Anterior cingulate cortex (tissue), 58 donors: ENCODE data around the gene EHMT1.
"Not testable (repeated sequence)": the region's sequence is repeated elsewhere in the genome, so short reads cannot be mapped to it uniquely, and the experiment has no call there.

ENCODE experiments used
- DNase-seq, 58 donors: peaks; one replicate each; lab custom pipeline; 2025; lab: John Stamatoyannopoulos, UW

EHMT1 gene

DNA sequence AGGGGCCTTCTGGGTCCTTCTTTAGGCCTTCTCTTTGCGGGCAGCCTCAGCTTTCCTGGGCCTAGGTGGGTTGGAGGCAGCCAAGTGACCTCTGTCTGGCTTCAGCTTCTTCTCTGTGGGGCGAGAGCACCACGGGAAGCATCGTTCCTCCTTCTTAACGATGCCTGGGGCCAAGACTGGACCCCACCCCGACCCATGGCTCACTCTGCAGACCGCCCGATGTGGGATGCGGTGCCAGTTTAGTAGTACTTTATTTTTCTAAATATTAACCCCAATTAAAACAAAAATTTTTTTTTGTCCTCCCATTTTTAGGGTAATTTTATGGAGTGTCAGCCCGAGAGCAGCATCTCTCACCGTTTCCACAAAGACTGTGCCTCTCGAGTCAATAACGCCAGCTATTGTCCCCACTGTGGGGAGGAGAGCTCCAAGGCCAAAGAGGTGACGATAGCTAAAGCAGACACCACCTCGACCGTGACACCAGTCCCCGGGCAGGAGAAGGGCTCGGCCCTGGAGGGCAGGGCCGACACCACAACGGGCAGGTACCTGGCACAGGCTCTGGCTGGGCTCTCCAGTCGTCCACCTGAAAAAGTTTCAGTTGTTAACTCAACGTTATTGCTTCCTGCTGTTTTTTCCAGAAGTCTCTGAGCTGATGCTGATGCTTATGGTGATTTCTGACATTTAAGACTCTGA, 157.6 kb downstream of the EHMT1 start:
- no peak for DNase-seq

DNA sequence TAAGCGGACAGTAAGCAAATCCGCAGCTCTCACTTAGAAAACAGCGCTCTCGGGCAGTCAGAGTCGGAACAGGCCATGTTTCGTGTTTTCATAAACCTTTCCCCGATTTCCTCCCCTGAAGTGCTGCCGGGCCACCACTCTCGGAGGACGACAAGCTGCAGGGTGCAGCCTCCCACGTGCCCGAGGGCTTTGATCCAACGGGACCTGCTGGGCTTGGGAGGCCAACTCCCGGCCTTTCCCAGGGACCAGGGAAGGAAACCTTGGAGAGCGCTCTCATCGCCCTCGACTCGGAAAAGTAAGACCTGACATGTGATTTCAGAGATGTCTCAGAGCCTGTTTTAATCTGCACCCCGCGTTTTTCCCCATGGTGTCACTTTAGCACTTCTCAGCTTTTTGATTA, 159.0 kb downstream of the EHMT1 start:
- no peak for DNase-seq

DNA sequence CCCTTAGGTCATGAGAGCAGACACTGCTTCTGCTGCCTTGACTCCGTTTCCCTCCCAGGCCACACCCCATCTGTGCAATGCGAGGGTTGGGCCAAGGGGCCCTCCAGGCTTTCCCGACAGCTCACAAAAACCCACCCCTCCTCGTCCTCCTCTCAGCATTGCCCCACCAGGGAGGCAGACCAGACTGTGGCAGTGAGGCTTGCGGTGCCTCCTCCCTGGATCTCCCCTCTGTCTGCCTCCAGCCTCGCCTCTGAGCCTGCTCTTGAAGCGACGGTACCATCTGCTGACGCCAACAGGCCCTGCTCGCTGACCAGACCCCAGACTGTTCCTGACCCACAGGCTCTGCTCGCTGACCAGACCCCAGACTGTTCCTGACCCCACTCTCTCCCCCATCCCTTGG, 159.5 kb downstream of the EHMT1 start:
- no peak for DNase-seq

- DNase-seq: no peak
Measured at GRCh38 chr9:137778914-137779313, 160.1 kb downstream of the EHMT1 start.

GRCh38 chr9:137780031-137780430, 161.2 kb downstream of the EHMT1 start:
- not testable (repeated sequence) for DNase-seq

- no peak for DNase-seq
Measured at GRCh38 chr9:137781906-137782585, 163.2 kb downstream of the EHMT1 start.

DNA sequence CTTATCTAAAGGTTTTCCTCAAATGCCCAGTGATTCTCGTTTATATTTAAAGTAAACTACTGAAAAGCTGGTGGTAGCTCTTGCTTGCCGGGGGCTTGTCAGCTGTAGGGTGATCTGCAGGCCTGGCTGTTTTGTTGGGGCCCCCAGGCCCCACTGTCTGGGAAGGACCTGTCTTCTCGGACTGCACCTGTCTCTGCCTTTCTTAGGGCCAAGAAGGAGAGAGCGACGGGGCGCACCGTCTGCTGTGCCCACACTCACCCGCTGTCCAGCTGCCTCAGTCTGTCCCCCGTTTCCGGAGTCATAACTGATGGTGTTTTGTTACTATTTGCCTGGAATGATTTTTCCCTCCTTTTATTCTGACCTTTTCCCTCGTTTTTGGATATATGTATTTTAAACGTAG, 164.7 kb downstream of the EHMT1 start:
- DNase-seq: no peak

DNA sequence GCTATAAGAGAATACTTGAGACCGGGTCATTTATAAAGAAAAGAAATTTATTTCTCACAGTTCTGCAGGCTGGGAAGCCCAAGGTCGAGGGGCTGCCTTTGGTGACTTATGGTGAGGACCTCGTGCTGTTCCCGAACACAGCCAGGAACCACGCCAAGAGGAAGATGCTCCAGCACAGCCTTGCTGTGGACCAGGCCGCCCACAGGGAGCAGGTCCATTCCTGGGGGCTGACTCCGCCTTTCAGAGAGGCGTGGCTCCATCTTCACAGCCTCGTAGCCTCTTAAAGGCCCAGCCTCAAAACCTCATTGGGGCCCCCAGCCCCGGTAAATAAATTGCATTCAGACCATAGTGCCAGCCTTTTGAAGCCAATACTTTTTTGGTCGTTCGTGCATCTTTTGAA, 165.2 kb downstream of the EHMT1 start:
- DNase-seq: no peak

DNA sequence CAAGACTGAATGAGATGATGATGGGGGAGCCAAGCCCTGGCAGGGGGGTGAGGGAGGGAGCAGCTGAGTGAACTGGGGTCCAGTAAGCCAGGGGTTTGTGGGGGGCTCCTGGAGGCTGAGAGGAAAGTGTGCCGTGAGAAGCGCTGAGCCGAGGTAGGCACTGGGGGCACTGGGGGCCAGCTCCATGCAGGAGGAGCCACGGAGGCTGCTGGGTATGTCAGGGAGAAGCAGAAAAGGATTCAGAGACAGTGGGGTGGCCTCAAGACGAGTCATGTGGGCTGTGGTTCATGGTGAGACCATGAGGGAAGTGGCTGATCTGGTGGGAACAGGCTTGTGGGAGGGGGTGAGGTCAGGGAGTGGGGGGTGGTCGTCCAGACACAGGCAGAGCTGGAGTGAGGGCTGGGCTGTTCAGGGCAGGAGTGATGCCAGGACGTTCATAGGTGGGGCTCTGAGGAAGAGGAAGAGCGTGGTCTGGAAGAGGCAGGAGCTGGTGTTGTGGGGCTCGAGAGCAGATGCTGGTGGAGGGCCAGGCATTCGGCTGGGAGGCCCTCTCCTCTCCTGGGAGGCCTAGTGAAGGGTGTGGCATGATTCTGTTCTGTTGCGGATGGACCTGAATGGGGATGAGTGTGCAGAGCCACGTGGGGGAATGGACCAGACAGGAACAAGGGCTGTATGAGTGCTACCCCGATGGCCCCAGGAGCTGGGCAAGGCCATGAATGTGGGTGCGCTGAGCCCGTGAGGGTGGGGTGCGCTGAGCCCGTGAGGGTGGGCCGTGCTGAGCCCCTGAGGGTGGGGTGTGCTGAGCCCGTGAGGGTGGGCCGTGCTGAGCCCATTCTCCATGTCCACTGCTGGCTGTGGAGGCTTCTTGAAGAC, 166.1 kb downstream of the EHMT1 start:
- no peak for DNase-seq

GRCh38 chr9:137785704-137786161, 166.9 kb downstream of the EHMT1 start:
- DNase-seq: peak in 2 of 58 donors; percentile 21 to 35

DNA sequence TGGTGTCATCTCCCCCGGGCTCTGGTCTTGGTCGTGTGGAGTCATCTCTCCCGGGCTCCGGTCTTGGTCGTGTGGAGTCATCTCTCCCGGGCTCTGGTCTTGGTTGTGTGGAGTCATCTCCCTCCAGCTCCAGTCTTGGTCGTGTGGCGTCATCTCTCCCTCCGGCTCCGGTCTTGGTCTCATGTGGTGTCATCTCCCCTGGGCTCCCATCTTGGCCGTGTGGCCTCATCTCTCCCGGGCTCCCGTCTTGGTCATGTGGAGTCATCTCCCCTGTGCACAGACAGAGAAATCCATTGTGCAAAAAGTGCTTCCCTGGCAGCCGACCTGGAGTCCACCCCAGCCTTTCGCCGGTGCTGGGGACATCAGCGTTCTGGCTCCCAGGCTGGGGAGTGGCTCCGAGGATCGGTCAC, 167.7 kb downstream of the EHMT1 start:
- DNase-seq: peak in 4 of 58 donors; percentile 20 to 39 (median 28)

DNA sequence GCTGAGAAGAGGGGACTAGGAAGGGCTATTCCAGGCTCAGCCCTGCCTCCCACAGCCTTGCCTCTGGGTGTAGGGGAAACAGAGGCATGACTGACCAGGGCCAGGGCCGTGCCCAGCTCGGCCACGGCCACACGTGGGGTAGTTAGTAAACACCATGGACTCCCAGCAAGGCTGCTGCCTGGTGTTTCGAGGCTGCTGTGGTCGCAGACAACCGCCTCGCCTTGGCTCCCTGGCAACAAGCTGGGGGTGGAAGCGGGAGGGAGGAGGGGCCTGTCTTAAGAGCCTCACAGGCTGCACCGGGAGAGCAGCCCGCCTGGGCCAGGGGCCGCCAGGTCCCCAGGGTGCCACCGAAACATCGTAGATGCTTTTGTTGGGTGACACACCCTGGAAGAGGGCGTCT, 168.6 kb downstream of the EHMT1 start:
- DNase-seq: peak in 8 of 58 donors; percentile 15 to 52 (median 34)

DNA sequence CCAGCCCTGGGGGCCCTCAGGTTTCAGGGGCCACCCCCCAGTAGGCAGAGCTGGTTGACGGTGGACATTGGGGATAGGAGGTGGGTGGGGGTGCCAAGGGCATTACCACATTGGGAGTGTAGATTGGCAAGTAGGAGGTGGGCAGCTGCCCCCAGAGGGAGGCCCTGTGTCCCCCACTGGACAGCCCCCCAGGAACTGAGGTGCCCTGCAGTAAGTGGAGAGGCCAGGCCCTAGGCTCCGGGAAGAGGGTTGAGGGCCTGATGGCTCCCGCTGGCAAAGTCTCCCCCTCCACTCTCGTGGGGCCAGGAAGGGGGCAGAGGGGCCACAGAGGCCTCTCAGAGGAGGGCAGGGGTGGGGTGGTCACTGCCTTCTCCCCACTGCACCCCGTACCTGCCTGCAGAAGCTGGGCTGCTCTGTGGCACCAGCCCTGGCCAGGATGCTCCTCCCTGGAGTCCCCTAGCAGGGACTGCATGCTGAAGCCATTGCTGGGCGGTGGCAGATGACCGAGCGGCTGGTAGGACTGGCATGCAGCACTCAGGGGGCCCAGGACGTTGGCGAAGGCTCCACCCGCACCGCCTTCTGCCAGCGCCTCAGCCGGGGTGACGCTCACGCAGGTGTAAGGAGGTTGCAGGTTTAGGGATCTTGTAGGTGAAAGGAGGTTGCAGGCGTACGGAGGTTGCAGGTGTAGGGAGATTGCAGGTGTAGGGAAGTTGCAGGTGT, 169.1 kb downstream of the EHMT1 start:
- DNase-seq: no peak

DNA sequence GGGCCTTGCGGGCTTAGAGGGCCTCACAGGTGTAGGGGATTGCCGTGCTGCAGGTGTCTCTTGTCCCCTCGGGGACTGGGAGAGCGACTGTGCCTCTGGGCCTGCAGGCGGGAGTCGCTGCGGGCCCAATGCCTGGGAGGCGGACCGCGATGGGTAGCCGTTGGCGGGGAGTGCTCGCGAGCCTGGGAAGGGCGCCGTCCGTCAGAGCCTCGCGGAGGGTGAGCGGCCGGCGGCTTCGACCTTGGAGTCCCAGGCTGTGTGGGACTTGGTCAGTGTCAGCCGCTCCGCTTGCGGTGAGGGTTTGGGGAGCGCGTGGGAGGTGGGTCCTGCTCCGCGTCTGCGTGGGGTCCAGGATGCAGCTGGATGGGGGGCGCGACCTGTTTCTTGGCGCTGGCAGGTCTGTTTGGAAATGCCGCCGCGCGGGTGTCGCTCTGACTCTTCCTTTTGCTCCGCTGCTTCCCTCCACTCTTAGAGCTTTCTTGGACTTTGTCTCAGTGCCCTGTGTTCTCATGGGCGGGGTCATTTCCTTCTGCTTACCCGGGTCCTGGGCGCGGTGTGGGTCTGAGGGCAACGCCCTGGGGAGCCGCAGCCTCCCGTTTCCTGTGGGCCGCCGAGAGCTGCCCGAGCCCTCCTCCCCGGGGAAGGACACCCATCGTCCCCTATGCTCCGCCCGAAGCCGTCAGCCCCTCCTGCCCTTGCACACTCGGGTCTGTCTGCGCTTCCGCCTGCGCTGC, 169.9 kb downstream of the EHMT1 start:
- no peak for DNase-seq

DNA sequence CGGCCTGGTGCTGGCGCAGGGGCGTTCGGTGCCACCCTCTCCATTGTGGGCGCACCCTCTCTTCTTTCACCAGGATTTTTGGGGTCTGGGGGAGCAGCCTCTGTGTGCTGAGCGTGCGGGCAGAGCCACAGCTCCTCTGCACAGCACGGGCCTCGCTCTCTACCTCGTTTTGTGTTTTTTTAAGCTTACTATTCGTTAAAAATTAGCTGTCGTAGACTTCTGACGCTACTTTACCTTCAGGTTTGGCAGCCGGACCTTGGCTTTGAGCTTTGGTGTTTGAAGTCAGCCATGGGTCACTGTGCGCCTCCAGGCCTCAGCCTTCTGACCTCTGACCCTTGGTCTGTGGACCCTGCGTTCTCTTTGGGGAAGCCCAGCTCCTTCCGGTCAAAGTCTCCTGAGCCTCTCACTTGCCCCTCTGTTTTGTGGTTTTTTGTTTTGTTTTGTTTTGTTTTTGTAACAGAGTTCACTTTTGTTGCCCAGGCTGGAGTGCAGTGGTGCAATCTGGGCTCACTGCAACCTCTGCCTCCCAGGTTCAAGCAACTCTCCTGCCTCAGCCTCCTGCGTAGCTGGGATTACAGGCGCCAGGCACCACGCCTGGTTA, 170.6 kb downstream of the EHMT1 start:
- no peak for DNase-seq

GRCh38 chr9:137791947-137792346, 173.1 kb downstream of the EHMT1 start:
- no peak for DNase-seq

DNA sequence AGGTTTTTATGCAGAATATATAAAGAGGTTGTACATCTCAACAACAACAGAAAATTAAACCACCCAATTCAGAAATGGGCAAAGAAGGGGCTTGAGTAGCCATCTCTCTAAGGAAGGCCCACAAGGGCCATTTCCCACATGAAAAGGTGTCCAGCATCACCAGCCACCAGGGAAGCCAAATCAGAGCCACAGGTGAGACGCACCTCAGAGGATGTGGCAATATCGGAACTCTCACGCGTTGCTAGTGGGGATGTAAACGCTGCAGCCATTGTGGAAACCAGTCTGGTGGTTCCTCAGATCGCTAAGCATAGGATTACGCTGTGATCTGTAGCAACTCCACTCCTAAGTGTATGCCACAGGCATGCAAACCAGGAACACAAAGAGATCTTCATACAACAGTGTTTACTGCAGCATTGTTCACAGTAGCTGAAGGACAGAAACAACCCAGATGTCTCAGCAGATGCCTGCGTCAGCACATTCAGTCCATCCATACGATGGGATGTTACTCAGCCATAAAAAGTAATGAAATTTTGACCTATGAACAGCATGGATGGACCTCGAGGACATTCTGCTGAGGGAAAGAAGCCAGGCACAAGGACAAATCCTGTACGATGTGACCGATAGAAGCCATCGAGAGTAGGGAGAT, 174.5 kb downstream of the EHMT1 start:
- peak in 11 of 58 donors; percentile 10 to 47 (median 28) for DNase-seq

DNA sequence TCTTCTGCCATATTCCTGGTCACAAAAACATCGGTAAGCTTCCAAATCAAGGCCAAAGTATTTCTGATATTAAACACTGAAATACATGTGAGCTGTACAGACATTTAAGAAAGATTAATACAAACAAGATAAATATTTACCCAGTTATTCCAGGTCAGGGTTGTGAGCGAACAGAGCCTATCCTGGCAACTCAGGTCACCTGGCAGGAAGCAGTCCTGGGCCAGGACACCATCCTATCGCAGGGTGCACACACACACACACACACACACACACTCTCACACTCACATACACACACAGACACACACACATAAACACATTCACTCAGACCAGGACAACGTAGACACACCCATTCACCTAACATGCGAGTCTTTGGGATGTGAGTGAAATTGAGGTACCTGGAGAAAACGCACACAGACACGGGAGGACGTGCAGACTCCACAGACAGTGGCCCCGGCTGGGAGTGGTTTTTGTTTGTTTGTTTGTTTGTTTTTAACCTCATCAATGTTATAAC, 176.4 kb downstream of the EHMT1 start:
- DNase-seq: no peak
